Measurements from ENCODE around the gene WNK1.
"Not testable (repeated sequence)": the region's sequence is repeated elsewhere in the genome, so short reads cannot be mapped to it uniquely, and the experiment has no call there.

Gene WNK1

GRCh38 chr12:780750-781379, 28.5 kb downstream of the WNK1 start:
- no peak for DNase-seq

- DNase-seq, result no peak
Observed at GRCh38 chr12:785706-786105, 33.3 kb downstream of the WNK1 start.

- DNase-seq, result no peak
Observed at GRCh38 chr12:788288-788687, 35.9 kb downstream of the WNK1 start.

- not testable (repeated sequence) for DNase-seq
Observed at GRCh38 chr12:788762-789161, 36.4 kb downstream of the WNK1 start.

GRCh38 chr12:789852-790563, 37.6 kb downstream of the WNK1 start:
- DNase-seq, result no peak

- DNase-seq, result no peak
Observed at GRCh38 chr12:790608-791007, 38.2 kb downstream of the WNK1 start.

GRCh38 chr12:793037-793436, 40.7 kb downstream of the WNK1 start:
- DNase-seq, result no peak

- no peak for DNase-seq
Observed at GRCh38 chr12:793711-794110, 41.3 kb downstream of the WNK1 start.

GRCh38 chr12:795305-795704, 42.9 kb downstream of the WNK1 start:
- DNase-seq, result peak; percentile 73 to 78

GRCh38 chr12:800401-800800, 48.0 kb downstream of the WNK1 start:
- no peak for DNase-seq

GRCh38 chr12:802242-803120, 50.1 kb downstream of the WNK1 start:
- DNase-seq, result no peak

- DNase-seq, result no peak
Observed at GRCh38 chr12:805022-805632, 52.7 kb downstream of the WNK1 start.

GRCh38 chr12:806200-806791, 53.9 kb downstream of the WNK1 start:
- DNase-seq, result no peak

- DNase-seq, result no peak
Observed at GRCh38 chr12:807041-807735, 54.8 kb downstream of the WNK1 start.

- no peak for DNase-seq
Observed at GRCh38 chr12:810116-810515, 57.7 kb downstream of the WNK1 start.

GRCh38 chr12:810671-811415, 58.5 kb downstream of the WNK1 start:
- peak; percentile 60 to 74 for DNase-seq

- no peak for DNase-seq
Observed at GRCh38 chr12:812950-813349, 60.6 kb downstream of the WNK1 start.

- DNase-seq, result not testable (repeated sequence)
Observed at GRCh38 chr12:817456-817855, 65.1 kb downstream of the WNK1 start.

GRCh38 chr12:817941-818600, 65.7 kb downstream of the WNK1 start:
- DNase-seq, result no peak

GRCh38 chr12:818733-819132, 66.4 kb downstream of the WNK1 start:
- no peak for DNase-seq

- DNase-seq, result no peak
Observed at GRCh38 chr12:820336-820735, 68.0 kb downstream of the WNK1 start.
